22Rv1 (cell line): Measurements from ENCODE around the gene YIPF3.

Experiments
- ZFX ChIP-seq: fragments of 450-650 bp; IDR thresholded peaks from 2 replicates; pipeline ENCODE4 v1.6.1; 2017; ENCODE audit warnings: antibody characterized with exemption, borderline replicate concordance
- TF ChIP-seq, protein P1 (sequence below): fragments of 450-650 bp; IDR thresholded peaks from 2 replicates; pipeline ENCODE4 v1.5.1; 2017; ENCODE audit warnings: mild to moderate bottlenecking

DNA sequence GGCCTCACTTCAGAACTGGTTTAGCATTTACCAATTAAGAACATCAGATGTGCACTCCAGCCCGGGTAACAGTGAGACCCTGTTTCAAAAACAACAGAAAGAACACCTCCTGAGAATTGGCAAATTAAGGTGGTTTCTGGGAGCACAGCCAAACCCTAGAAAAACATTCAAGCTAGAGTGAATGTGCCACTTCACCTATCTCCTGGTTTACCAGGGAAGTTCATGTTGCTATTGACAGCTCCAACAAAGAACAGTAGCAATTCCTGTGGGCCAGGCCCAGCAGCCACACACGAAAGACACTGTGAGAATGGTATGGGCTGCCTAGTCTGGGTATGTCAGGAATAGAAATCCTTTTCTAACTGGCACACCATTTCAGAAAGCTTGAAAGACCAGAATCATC, 5.1 kb upstream of the YIPF3 start:
- TF ChIP-seq, protein P1, sequence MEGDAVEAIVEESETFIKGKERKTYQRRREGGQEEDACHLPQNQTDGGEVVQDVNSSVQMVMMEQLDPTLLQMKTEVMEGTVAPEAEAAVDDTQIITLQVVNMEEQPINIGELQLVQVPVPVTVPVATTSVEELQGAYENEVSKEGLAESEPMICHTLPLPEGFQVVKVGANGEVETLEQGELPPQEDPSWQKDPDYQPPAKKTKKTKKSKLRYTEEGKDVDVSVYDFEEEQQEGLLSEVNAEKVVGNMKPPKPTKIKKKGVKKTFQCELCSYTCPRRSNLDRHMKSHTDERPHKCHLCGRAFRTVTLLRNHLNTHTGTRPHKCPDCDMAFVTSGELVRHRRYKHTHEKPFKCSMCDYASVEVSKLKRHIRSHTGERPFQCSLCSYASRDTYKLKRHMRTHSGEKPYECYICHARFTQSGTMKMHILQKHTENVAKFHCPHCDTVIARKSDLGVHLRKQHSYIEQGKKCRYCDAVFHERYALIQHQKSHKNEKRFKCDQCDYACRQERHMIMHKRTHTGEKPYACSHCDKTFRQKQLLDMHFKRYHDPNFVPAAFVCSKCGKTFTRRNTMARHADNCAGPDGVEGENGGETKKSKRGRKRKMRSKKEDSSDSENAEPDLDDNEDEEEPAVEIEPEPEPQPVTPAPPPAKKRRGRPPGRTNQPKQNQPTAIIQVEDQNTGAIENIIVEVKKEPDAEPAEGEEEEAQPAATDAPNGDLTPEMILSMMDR = no peak
- no peak for TF ChIP-seq ZFX
